ENCODE data around the gene ATP10A. TPM values are rescaled to one million over a fixed set of nuclear protein-coding genes. Genes with fewer than 3 reads are reported as not detected.

ATP10A gene
- total RNA-seq, 1 donor from 2014 or later = not detected

GRCh38 chr15:25733036-25733855 is 129.9 kb downstream of the ATP10A start:
- H3K27ac Mint-ChIP-seq (ENCODE audit: unreplicated experiment) = no peak overlapping the region
- no peak for DNase-seq
- H3K4me3 Mint-ChIP-seq (ENCODE audit: unreplicated experiment) = no peak overlapping the region
- no peaks in the 10 kb centered on the region for H3K36me3 Mint-ChIP-seq (ENCODE audit: unreplicated experiment)
- H3K9me3 Mint-ChIP-seq (ENCODE audit: unreplicated experiment) = peaks cover 5% of the 10 kb centered on the region
- TF ChIP-seq CTCF (IDR thresholded peaks at IDR 0.05; ENCODE audit: partially characterized antibody, unreplicated experiment) = no peak
- peaks cover 6% of the 10 kb centered on the region for H3K4me1 Mint-ChIP-seq (ENCODE audit: low read depth, unreplicated experiment)
- peaks cover 1% of the 10 kb centered on the region for H3K27me3 Mint-ChIP-seq (ENCODE audit: unreplicated experiment)

DNA sequence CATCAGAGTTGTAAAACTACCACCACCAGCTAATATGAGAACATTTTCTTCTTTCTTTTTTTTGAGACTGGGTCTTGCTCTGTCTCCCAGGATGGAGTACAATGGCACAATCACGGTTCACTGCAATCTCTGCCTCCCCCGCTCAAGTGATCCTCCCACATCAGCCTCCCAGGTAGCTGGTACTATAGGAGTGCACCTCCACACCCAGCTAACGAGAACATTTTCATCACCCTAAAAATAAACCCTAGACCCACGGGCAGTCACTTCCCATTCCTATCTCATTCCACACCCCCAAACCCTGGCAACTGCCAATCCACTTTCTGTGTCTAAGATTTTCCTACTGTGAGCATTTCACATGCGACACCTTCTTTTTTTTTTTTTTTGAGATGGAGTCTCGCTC is 130.9 kb downstream of the ATP10A start:
- no peak for TF ChIP-seq CTCF (IDR thresholded peaks at IDR 0.05; ENCODE audit: partially characterized antibody, unreplicated experiment)
- peaks cover 6% of the 10 kb centered on the region for H3K4me1 Mint-ChIP-seq (ENCODE audit: low read depth, unreplicated experiment)
- peaks cover 5% of the 10 kb centered on the region for H3K9me3 Mint-ChIP-seq (ENCODE audit: unreplicated experiment)
- H3K27ac Mint-ChIP-seq (ENCODE audit: unreplicated experiment) = no peak overlapping the region
- peaks cover 1% of the 10 kb centered on the region for H3K27me3 Mint-ChIP-seq (ENCODE audit: unreplicated experiment)
- no peak overlapping the region for H3K4me3 Mint-ChIP-seq (ENCODE audit: unreplicated experiment)
- H3K36me3 Mint-ChIP-seq (ENCODE audit: unreplicated experiment) = no peaks in the 10 kb centered on the region
- no peak for DNase-seq

- H3K36me3 Mint-ChIP-seq (ENCODE audit: unreplicated experiment) = no peaks in the 10 kb centered on the region
- H3K4me1 Mint-ChIP-seq (ENCODE audit: low read depth, unreplicated experiment) = peaks cover 6% of the 10 kb centered on the region
- H3K27me3 Mint-ChIP-seq (ENCODE audit: unreplicated experiment) = peaks cover 1% of the 10 kb centered on the region
- no peak overlapping the region for H3K4me3 Mint-ChIP-seq (ENCODE audit: unreplicated experiment)
- TF ChIP-seq CTCF (IDR thresholded peaks at IDR 0.05; ENCODE audit: partially characterized antibody, unreplicated experiment) = no peak
- DNase-seq = no peak
- H3K27ac Mint-ChIP-seq (ENCODE audit: unreplicated experiment) = no peak overlapping the region
- H3K9me3 Mint-ChIP-seq (ENCODE audit: unreplicated experiment) = peaks cover 5% of the 10 kb centered on the region
Observed at GRCh38 chr15:25731411-25731810, 131.7 kb downstream of the ATP10A start.

DNA sequence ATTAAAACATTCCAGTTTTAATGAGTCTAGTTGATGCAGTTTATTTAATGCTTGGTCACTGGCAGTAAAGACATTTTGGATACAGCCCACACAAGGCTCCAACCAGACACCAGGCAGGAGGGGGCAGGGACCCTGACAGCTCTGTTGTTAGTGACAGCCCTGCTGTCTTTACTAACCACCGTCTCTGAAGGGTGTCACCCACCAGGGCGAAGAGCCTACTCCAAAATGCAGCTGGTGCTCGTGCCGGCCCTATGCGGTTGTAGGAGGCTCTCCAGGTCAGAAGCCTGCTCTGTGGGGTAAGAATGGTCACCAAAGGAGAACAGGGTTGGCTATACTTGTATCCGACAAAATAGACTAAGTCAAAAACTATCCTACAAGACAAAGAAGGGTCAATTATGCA is 132.2 kb downstream of the ATP10A start:
- H3K9me3 Mint-ChIP-seq (ENCODE audit: unreplicated experiment) = peaks cover 5% of the 10 kb centered on the region
- no peaks in the 10 kb centered on the region for H3K36me3 Mint-ChIP-seq (ENCODE audit: unreplicated experiment)
- no peak for DNase-seq
- peaks cover 6% of the 10 kb centered on the region for H3K4me1 Mint-ChIP-seq (ENCODE audit: low read depth, unreplicated experiment)
- no peak overlapping the region for H3K27ac Mint-ChIP-seq (ENCODE audit: unreplicated experiment)
- no peak overlapping the region for H3K4me3 Mint-ChIP-seq (ENCODE audit: unreplicated experiment)
- H3K27me3 Mint-ChIP-seq (ENCODE audit: unreplicated experiment) = peaks cover 1% of the 10 kb centered on the region
- TF ChIP-seq CTCF (IDR thresholded peaks at IDR 0.05; ENCODE audit: partially characterized antibody, unreplicated experiment) = no peak

DNA sequence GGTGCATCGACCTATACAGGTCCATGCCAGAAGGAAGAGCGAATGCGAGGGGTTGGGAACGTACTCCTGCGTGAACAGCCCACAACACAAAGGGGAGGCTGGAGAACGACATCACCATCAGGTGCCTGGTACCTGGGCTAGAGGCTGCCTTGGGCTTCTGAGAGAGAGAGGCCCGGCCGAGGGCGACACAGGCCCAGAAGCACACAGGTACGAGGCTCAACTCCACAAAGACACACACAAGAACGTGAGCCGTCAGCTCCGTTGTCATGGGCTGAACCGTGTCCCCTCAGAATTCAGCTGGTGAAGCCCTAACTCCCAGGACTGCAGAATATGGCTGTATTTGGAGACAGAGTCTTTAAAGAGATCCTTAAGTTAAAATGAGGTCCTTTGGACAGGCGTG is 134.3 kb downstream of the ATP10A start:
- Mint-ChIP-seq H3K9me3 (ENCODE audit: unreplicated experiment) (peaks cover 2% of the 10 kb centered on the region), H3K27me3 (ENCODE audit: unreplicated experiment) (peaks cover 1% of the 10 kb centered on the region), H3K27ac (ENCODE audit: unreplicated experiment) (no peak overlapping the region), H3K36me3 (ENCODE audit: unreplicated experiment) (no peaks in the 10 kb centered on the region), H3K4me1 (ENCODE audit: low read depth, unreplicated experiment) (peaks cover 6% of the 10 kb centered on the region), H3K4me3 (ENCODE audit: unreplicated experiment) (no peak overlapping the region)
- DNase-seq = no peak
- TF ChIP-seq CTCF (IDR thresholded peaks at IDR 0.05; ENCODE audit: partially characterized antibody, unreplicated experiment) = no peak

All from glutamatergic neuron (in vitro differentiated cells).